Right lobe of liver (tissue), 4 donors: Measurements from ENCODE around the gene TIMP2.

Source experiments
- POLR2A ChIP-seq: fragments of 450-650 bp; IDR thresholded peaks from one replicate; pipeline ENCODE4 v1.6.1; 2017; ENCODE audit warnings: antibody characterized with exemption, mild to moderate bottlenecking
- TF ChIP-seq, protein P1 (sequence below), 4 donors: fragments of 200-600 bp in 3 of 4; fragments of 450-650 bp in 1 of 4; IDR thresholded peaks; one replicate each; pipeline versions ENCODE4 v1.5.1 to v1.8.0; 2016 to 2022; ENCODE audit warnings: antibody characterized with exemption in 4 of 4, mild to moderate bottlenecking in 2 of 4
- donor health status: DM: no; HTN: no; CAD: no.
- donor health status: DM: no; HTN: no; CAD: no.
- donor health status: DM: no; HTN: yes; CAD: no.

DNA sequence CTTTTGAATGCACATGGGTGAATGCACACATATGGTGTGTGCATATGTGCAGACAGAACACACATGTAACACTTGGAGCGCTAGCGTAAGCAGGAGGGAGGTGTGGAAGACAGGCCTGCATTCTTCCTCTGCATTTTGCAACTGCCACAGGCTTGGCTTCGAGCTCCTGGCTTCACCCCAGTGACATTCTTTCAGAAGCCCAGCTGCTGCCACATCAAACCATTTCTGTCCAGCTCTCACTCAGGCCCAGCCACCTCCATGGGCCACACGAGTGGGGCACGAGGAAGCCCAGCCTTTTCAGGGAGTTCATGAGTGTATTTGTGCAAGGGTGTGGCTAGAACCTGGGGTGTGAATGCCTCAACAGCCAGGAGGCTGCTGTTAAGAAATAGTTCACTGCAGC, 35.7 kb upstream of the TIMP2 start:
- TF ChIP-seq, protein P1, sequence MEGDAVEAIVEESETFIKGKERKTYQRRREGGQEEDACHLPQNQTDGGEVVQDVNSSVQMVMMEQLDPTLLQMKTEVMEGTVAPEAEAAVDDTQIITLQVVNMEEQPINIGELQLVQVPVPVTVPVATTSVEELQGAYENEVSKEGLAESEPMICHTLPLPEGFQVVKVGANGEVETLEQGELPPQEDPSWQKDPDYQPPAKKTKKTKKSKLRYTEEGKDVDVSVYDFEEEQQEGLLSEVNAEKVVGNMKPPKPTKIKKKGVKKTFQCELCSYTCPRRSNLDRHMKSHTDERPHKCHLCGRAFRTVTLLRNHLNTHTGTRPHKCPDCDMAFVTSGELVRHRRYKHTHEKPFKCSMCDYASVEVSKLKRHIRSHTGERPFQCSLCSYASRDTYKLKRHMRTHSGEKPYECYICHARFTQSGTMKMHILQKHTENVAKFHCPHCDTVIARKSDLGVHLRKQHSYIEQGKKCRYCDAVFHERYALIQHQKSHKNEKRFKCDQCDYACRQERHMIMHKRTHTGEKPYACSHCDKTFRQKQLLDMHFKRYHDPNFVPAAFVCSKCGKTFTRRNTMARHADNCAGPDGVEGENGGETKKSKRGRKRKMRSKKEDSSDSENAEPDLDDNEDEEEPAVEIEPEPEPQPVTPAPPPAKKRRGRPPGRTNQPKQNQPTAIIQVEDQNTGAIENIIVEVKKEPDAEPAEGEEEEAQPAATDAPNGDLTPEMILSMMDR (IDR thresholded peaks at IDR 0.05), result no peak
- no peak for TF ChIP-seq POLR2A
